HT1080 (cell line): ENCODE measurements around the gene RHOV. TPM values are rescaled to one million over a fixed set of nuclear protein-coding genes. Genes with fewer than 3 reads are reported as not detected.

ENCODE experiments used
- DNase-seq: peaks from one replicate; pipeline ENCODE4 v3.0.0-alpha.2; 2015; ENCODE audit warnings: low read depth
- total RNA-seq: library from RNA; depleted of rRNA; stranded (reverse); fragments of >200 nt; shearing (Covaris generic); gene quantifications from 2 replicates; pipeline ENCODE4 v1.2.3, GENCODE V29; 2014

Gene RHOV
- total RNA-seq, 1 experiment from 2014 or later: 1.5 TPM

DNA sequence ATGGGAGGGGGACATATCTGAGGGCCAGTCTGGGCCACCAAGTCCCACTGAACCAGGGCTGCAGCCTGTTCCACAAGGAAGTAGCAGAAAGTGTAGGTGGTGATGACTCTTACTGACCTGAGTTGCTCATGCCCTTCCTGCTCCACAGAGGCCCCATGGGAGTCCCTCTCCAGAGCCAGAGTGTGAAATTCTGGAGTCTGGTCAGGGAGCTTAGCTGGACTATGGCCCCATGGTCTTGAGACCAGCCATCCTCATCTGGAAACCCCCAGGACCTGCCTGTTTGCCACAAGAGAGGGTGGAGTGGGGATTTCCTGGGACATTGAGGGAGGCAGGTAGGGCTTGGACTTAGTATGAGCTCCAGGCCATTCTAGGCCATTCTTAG lies 27.2 kb downstream of the RHOV start:
- no peak for DNase-seq

GRCh38 chr15:40845511-40846284 lies 28.3 kb downstream of the RHOV start:
- DNase-seq: peak; percentile 43

GRCh38 chr15:40845036-40845435 lies 29.0 kb downstream of the RHOV start:
- DNase-seq: no peak

DNA sequence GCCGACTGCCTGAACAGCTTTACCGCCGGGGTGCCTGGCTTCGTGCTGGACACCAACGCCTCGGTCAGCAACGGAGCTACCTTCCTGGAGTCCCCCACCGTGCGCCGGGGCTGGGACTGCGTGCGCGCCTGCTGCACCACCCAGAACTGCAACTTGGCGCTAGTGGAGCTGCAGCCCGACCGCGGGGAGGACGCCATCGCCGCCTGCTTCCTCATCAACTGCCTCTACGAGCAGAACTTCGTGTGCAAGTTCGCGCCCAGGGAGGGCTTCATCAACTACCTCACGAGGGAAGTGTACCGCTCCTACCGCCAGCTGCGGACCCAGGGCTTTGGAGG lies 29.4 kb downstream of the RHOV start:
- no peak for DNase-seq

GRCh38 chr15:40843885-40844695 lies 29.9 kb downstream of the RHOV start, which contains the start of gene SPINT1:
TSS of gene SPINT1 (plus strand) at chr15:40844048. CDS start at chr15:40844555, 507 bp downstream.
- no peak for DNase-seq

GRCh38 chr15:40843261-40843884 lies 30.7 kb downstream of the RHOV start:
- DNase-seq: no peak

DNA sequence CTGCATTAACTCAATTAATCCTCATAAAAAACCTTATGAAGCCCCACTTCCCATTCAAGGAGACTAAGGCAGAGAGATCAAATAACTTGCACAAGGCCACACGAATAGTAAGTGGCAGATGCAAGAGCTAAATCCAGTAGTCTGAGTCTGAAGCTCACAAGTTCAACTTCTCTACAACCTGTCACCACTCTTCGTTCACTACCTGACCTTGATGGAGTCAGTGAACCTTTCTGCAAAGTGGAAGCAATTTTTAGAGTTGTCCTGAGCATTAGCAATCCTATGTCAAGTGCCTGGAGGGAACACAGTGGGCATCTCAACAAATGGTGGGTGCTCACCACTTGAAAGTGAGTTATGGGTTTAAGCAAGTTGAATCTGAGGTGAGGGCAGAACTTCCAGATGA lies 32.3 kb downstream of the RHOV start:
- DNase-seq: no peak

DNA sequence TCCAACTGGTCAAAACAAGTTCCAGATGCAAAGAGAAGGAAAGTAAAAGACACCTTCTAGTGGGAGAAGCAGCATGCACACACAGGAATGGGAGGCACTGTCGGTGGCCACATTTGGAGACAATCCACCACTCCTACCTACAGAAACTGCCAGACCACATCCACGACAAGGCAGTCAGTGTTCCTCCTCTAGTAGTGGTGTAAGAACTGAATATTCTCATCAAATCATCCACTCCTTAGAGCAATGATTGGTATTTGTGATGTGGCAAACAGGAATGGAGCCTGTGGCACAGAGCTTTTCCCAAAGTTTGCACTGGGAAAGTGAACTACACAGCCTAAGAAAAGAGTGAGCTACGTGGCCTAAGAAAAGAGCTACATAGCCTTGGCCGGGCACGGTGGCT lies 35.3 kb downstream of the RHOV start:
- no peak for DNase-seq

- peak; percentile 23 for DNase-seq
Observed at GRCh38 chr15:40836020-40836419, 38.0 kb downstream of the RHOV start.

DNA sequence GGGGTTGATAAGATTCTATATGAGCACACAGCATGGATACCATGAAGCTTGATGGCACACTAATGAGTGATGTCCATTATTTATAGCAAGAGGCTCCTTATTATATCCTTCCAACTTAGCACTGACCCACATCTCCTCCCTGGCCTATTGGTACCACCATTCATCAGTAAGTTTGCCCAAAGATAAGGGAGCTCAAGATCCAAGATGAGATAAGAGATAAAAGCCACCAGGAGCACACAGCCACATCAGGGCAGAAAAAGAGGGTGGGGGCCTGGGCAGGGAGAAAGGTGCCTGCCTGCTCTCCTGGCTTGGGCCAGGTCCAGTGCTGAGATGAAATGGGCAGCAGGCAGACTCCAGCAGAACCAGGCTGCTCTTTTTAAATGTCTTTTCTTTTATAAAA lies 41.1 kb downstream of the RHOV start:
- no peak for DNase-seq

DNA sequence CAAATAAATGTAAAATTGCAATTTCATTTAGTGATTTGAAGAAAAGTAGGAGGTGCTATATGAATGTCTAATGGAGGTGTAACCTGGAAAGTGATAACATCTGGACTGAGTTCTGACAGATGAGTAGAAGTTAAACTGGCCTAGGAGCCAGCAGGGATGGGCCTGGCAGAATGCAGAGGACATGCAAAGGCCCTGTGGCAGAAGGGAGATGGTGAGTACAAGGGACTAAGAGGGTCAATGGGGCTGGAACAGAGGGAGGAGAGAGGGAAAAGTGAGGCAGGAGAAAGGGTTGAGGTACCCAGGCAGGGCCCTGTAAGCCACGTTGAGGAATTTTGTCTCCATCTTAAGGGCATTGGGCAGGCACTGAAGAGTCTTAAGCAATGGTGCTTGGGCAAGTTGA lies 42.2 kb downstream of the RHOV start:
- DNase-seq: no peak

DNA sequence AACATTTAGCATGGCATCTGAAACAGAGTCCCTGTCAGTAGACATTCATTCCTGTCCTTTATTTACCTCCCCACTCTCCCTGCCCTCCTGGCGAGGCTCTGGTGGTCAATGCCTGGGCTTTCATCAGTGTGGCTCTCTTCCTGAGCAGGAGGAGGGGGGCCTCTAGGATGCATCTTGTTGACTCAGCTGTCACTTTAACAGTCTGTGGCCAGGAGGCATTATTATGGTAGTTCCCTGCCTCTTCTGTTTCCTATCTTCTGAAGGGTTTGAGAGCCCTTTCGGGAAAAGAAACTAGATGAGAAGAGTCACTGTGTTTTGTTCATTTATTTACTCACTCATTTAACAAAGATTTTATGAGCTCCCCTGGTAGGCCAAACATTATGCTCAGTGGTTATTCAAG lies 43.1 kb downstream of the RHOV start:
- DNase-seq: no peak

DNA sequence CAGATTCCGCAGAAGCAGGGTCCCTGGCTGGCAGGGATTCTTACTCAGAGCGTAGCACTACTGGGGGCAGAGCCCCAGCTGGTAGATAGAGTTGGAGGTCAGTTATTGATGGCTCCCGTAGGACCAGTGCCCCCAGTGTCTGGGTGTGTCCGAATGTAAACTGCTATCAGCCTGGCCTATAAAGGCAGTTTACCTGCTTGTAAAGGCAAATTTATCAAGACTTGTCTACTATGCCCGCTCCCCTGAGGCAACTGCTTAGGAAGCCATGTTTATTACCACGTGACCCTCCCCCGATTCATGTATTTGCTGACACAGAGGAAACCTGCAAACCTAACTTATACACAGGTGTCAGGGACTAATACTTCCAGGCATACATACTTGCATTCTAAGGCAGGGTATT lies 44.9 kb downstream of the RHOV start:
- DNase-seq: no peak

DNA sequence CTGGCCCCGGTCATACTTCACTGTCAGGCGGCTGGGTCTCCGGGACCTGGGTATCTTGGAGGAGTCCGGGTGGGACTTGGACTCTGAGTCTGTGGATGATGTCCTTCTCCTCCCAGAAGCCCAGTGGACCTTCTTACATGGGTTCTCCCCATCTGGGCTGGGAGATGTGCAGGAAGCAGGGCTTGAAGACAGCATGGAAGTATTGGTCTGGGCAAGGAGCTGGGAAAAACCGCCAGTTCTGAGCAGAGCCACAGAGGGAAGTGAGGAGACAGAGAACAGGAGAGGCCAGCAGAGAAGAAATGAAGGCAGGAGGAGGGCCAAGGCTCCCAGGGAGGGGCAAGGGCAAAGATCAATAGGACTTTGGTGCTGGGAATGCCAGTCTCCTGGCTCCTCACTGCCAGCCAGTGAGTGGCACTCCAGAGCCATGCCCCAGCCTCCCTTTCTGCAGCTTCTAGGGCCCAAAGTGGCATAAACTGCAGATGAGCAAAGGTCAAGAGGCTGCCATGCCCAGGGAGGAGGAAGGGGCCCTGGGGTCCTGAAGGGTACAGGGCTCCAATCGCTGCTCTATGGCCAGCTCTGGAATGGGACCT lies 45.5 kb downstream of the RHOV start, which contains the start of gene PPP1R14D:
PPP1R14D (minus strand) TSS at position 262 of the 590 bp plus-strand sequence; CDS start at position 195, 67 bp downstream.
- DNase-seq: no peak

DNA sequence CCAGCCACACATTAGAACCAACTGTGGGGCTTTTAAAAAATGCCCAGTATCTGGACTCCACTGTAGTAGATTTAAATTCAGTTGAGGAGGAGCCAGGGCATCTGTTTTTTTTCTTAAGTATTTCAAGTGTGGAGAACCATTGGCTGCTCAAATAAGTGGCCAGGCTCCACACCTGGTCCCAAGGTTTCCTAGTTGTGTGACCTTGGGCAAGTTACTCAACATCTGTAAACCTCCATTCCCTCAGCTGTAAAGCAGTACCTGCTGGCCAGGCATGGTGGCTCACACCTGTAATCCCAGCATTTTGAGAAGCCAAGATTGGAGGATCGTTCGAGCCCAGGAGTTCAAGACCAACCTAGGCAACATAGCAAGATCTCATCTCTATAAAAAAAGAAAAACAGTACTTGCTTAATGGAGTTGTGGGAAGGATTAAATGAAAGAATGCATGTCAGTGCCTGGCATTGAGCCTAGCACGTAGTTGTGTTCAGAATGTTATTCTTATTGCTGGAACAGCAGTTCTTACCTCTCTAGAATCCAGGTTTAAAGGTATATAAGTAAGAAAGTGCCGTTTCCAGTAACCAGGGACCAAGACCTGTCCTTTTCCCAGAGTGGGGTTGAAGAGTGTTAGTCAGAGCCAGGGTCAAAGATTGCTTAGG lies 47.5 kb downstream of the RHOV start:
- no peak for DNase-seq

DNA sequence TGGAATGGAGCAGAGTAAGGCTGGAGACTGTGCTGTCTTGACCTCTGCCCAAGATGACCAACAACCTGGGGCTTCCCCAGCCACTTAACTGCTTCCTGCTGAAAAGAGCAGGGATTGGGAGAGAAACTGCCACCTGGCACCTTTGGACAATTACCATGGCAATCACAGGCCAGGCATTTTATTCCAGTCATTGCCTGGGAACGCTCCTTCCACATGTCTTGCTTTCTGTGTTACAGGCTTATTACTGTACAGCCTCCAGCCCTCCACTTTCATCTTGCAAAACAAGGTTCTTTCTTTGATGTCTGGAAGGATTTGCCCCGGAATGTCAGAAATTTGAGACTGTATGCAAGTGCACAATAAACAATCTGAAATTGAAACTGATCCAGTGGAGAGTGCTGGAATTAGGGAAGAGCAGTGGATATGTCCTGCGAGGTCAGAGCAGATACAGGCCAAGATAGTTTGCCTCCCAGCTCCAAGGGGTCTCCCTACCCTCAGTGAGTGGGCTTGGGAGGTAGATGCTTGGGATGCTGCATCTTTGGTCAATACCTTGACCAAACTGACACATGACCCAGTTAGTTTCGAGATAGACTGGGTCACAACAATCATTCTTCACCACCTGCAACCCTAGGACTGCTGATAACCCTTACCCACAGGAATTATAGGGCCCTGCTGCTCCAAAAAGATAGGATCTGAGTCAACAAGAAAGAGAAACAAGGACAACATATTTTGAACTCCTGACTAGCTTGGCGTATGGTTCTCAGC lies 48.2 kb downstream of the RHOV start:
- DNase-seq: peak; percentile 37

DNA sequence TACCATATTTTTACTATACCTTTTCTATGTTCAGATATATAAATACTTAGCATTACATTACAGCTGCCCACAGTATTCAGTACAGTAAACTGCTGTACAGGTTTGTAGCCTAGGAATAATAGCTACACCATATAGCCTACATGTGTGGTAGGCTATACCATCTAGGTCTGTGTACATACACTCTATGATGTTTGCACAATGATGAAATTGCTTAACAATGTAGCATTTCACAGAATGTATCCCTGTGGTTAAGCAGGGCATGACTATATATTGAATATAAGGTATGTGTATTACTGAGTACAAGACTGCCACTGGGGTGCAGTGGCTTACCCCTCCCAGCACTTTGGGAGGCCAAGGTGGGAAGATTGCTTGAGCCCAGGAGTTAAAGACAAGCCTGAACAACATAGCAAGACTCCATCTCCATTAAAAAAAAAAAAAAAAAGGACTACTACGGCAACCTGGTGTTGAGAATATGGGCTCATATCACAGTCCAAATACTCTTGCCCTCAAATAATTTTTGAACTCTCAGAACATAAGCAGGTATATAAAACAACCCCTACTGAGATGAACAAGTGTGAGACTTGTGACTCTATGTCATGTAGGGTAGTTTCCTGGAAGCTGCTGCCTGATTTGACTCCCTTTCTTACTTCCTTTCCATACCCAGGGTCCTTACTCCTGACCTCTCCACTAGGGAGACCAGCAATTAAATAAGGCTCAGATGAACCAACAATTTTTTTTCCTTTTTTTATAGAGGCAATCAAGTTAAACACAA lies 50.3 kb downstream of the RHOV start:
- no peak for DNase-seq
